GM18861 (cell line): Measurements from ENCODE around the gene ZBTB44.
"Not testable (repeated sequence)": the region's sequence is repeated elsewhere in the genome, so short reads cannot be mapped to it uniquely, and the experiment has no call there.

Experiments used
- ATAC-seq: cut with Tn5 transposase; IDR thresholded peaks from one replicate; pipeline ENCODE4 v1.9.1; 2021; ENCODE audit not compliant: unreplicated experiment

Gene ZBTB44

GRCh38 chr11:130312046-130312445, 2.7 kb downstream of the ZBTB44 start:
- ATAC-seq: no peak

GRCh38 chr11:130310622-130311021, 4.1 kb downstream of the ZBTB44 start:
- no peak for ATAC-seq

GRCh38 chr11:130308886-130309285, 5.8 kb downstream of the ZBTB44 start:
- no peak for ATAC-seq

- no peak for ATAC-seq
These were observed 6.7 kb downstream of the ZBTB44 start for GRCh38 chr11:130308059-130308458.

GRCh38 chr11:130304651-130305050, 10.1 kb downstream of the ZBTB44 start:
- ATAC-seq: no peak

GRCh38 chr11:130301002-130301401, 13.7 kb downstream of the ZBTB44 start:
- ATAC-seq: no peak

- ATAC-seq: peak; percentile 64
These were observed 14.2 kb downstream of the ZBTB44 start for GRCh38 chr11:130300567-130300966.

GRCh38 chr11:130299978-130300377, 14.7 kb downstream of the ZBTB44 start:
- ATAC-seq: peak; percentile 53

GRCh38 chr11:130295657-130296056, 19.1 kb downstream of the ZBTB44 start:
- no peak for ATAC-seq

GRCh38 chr11:130282111-130282510, 32.6 kb downstream of the ZBTB44 start:
- no peak for ATAC-seq

- ATAC-seq: not testable (repeated sequence)
These were observed 33.4 kb downstream of the ZBTB44 start for GRCh38 chr11:130281341-130281740.

GRCh38 chr11:130279989-130280388, 34.7 kb downstream of the ZBTB44 start:
- no peak for ATAC-seq

GRCh38 chr11:130278745-130279144, 36.0 kb downstream of the ZBTB44 start:
- no peak for ATAC-seq

- peak; percentile 75 for ATAC-seq
These were observed 36.6 kb downstream of the ZBTB44 start for GRCh38 chr11:130278151-130278550.

- no peak for ATAC-seq
These were observed 42.4 kb downstream of the ZBTB44 start for GRCh38 chr11:130272336-130272735.

- peak; percentile 90 for ATAC-seq
These were observed 45.3 kb downstream of the ZBTB44 start for GRCh38 chr11:130269326-130269943.

GRCh38 chr11:130263351-130263750, 51.4 kb downstream of the ZBTB44 start:
- no peak for ATAC-seq

- no peak for ATAC-seq
These were observed 52.3 kb downstream of the ZBTB44 start for GRCh38 chr11:130262424-130262823.

- ATAC-seq: no peak
These were observed 53.1 kb downstream of the ZBTB44 start for GRCh38 chr11:130261571-130261970.

GRCh38 chr11:130260742-130261141, 54.0 kb downstream of the ZBTB44 start:
- no peak for ATAC-seq

GRCh38 chr11:130260080-130260627, 54.6 kb downstream of the ZBTB44 start:
- peak; percentile 50 for ATAC-seq

GRCh38 chr11:130251763-130252162, 63.0 kb downstream of the ZBTB44 start:
- ATAC-seq: not testable (repeated sequence)

GRCh38 chr11:130249929-130250328, 64.8 kb downstream of the ZBTB44 start:
- ATAC-seq: not testable (repeated sequence)
